ENCODE results near the gene AP4M1. TPM values are rescaled to one million over a fixed set of nuclear protein-coding genes. Genes with fewer than 3 reads are reported as not detected.
A peak's percentile ranks its signal among the peaks of the same experiment; 100 is the strongest.

The AP4M1 gene, protein sequence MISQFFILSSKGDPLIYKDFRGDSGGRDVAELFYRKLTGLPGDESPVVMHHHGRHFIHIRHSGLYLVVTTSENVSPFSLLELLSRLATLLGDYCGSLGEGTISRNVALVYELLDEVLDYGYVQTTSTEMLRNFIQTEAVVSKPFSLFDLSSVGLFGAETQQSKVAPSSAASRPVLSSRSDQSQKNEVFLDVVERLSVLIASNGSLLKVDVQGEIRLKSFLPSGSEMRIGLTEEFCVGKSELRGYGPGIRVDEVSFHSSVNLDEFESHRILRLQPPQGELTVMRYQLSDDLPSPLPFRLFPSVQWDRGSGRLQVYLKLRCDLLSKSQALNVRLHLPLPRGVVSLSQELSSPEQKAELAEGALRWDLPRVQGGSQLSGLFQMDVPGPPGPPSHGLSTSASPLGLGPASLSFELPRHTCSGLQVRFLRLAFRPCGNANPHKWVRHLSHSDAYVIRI
- polyA plus RNA-seq (ENCODE audit: insufficient read length in 4 of 4) = 10 to 100 TPM; 23.7 to 36.2 (median 31.5) TPM

GRCh38 chr7:100101016-100101862 lies at the start of gene AP4M1, which contains the start of gene MCM7:
Gene AP4M1 (plus strand): TSS chr7:100101643. CDS start chr7:100101715, 72 bp downstream.
Gene MCM7 (minus strand): TSS chr7:100101397. CDS start chr7:100101294, 103 bp downstream.
- DNase-seq (ENCODE audit: low read depth in 4 of 4, low spot score in 3 of 4) = peak; percentile 90 to 98 (median 94)

DNA sequence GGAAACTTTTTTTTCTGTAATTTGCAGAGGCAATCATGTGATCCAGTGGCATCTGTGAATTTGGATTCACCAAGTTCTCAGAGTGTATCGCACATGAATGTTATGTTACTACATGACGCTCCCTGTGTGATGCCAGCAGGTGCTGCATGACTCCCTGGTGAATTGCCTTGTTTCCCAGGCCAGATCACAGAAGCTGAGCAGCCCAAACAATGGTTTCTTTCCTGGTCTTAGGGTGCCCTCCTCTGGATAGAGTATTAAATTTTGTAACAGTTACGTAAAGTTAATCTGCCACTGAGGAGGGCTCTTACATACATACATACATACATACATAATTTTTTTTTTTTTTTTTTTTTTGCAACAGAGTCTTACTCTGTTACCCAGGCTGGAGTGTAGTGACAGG lies 48.2 kb upstream of the AP4M1 start:
- peak in 2 of 4 donors; percentile 12 to 26 for DNase-seq (ENCODE audit: low read depth in 4 of 4, low spot score in 3 of 4)

DNA sequence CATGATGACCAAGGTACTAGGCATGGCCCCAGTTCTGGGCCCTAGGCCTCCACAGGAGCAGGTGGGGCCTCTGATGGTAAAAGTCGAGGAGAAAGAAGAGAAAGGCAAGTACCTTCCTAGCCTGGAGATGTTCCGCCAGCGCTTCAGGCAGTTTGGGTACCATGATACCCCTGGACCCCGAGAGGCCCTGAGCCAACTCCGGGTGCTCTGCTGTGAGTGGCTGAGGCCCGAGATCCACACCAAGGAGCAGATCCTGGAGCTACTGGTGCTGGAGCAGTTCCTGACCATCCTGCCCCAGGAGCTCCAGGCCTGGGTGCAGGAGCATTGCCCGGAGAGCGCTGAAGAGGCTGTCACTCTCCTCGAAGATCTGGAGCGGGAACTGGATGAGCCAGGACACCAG lies 44.4 kb upstream of the AP4M1 start:
- no peak for DNase-seq (ENCODE audit: low read depth in 4 of 4, low spot score in 3 of 4)

DNA sequence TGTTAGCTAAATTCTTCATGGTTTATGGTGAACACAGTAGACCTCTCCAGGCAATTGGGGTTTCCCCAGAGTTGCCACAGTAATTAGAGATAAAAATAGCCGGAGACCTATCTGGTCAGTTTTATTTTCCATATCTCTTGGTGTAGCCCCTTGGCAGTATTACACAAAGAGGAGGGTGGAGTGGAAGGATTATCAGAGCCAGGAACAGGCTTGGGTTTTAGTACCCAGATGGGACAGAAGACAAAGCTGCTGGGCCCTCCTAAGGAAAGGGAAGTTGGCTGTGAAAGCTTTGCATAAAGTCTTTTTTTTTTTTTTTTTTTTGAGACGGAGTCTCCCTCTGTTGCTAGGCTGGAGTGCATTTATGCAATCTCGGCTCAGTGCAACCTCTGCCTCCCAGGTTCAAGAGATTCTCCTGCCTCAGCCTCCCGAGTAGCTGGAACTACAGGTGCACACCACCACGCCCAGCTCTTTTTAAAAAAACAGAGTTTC lies 42.1 kb upstream of the AP4M1 start:
- DNase-seq (ENCODE audit: low read depth in 4 of 4, low spot score in 3 of 4) = no peak

- DNase-seq (ENCODE audit: low read depth in 4 of 4, low spot score in 3 of 4) = no peak
Observed at GRCh38 chr7:100061518-100062193, 39.8 kb upstream of the AP4M1 start.

GRCh38 chr7:100063376-100063775 lies 38.1 kb upstream of the AP4M1 start:
- DNase-seq (ENCODE audit: low read depth in 4 of 4, low spot score in 3 of 4) = no peak

DNA sequence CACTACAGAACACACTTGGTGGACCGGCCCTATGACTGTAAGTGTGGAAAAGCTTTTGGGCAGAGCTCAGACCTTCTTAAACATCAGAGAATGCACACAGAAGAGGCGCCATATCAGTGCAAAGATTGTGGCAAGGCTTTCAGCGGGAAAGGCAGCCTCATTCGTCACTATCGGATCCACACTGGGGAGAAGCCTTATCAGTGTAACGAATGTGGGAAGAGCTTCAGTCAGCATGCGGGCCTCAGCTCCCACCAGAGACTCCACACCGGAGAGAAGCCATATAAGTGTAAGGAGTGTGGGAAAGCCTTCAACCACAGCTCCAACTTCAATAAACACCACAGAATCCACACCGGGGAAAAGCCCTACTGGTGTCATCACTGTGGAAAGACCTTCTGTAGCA lies 37.3 kb upstream of the AP4M1 start:
- DNase-seq (ENCODE audit: low read depth in 4 of 4, low spot score in 3 of 4) = no peak

GRCh38 chr7:100065452-100066186 lies 35.8 kb upstream of the AP4M1 start:
- DNase-seq (ENCODE audit: low read depth in 4 of 4, low spot score in 3 of 4) = peak in 2 of 4 donors; percentile 44 to 49

DNA sequence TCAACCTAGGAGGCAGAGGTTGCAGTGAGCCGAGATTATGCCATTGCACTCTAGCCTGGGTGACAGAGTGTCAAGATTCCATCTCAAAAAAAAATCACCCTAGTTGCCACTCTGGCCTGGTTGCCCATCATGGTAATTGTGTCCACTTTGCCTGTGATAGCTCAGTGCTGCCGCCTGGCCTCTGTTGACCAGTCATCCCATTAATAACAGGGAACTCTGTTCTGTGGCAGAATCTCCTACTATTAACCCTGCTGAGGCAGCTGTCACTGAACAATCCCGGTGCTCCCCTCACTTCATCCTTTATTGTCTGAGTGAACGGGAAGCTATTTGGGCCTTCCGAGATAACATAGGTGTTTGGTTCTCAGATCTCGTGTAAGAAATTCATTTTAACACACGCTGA lies 34.5 kb upstream of the AP4M1 start:
- DNase-seq (ENCODE audit: low read depth in 4 of 4, low spot score in 3 of 4) = no peak

DNA sequence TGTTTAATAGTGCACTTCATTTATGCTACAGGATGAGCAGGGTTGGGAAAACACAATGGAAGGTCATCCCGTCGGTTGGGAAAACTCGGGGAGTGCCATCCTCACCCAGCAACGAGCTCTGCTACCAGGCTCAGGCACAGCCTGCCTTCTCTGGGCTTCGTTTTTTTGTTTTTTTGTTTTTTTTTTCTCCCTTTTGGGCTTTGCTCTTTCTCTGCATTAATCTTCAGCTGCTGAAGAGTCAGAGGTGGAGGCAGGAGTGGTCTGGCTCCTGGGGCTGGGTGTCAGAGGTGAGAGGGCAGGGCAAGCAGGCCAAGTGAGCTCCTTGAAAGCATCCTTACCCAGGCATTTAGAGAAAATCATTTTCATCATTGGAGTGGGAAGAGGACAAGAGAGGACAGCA lies 31.5 kb upstream of the AP4M1 start:
- DNase-seq (ENCODE audit: low read depth in 4 of 4, low spot score in 3 of 4) = no peak

- no peak for DNase-seq (ENCODE audit: low read depth in 4 of 4, low spot score in 3 of 4)
Observed at GRCh38 chr7:100071018-100071723, 30.3 kb upstream of the AP4M1 start.

- no peak for DNase-seq (ENCODE audit: low read depth in 4 of 4, low spot score in 3 of 4)
Observed at GRCh38 chr7:100072462-100072861, 29.0 kb upstream of the AP4M1 start.

DNA sequence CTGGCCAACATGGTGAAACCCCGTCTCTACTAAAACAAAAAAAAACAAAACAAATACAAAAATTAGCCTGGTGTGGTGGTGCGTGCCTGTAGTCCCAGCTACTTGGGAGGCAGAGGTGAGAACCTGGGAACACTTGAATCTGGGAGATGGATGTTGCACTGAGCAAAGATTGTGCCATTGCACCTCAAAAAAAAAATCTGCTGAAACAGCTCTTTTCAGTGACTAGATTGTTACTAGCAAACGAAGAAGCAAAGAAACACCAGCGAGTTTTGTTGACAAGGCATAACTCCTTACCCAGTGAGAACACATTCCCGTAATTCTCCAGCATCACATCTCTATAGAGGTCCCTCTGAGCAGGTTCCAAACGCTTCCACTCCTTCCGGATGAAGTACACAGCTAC lies 26.6 kb upstream of the AP4M1 start:
- no peak for DNase-seq (ENCODE audit: low read depth in 4 of 4, low spot score in 3 of 4)

DNA sequence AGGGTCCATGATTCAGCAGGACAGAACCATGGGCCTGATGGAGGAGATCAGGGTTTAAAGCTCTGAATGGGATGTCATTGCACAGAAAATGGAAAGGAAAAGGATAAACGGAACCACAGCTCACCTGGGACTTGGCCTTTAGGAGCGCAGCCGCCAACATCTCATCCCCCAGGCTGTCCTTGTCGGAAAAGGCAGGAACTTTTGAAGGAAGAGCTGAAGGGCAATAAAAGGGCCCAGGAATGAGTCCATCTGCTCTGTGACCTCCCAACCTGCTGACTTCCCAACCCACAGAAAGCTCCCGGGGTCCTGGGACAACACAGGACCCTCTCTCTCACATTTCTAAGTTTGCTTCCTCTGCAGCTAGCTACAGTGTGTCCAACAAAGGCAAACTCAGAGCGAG lies 26.0 kb upstream of the AP4M1 start:
- DNase-seq (ENCODE audit: low read depth in 4 of 4, low spot score in 3 of 4) = no peak

GRCh38 chr7:100077205-100077604 lies 24.2 kb upstream of the AP4M1 start:
- DNase-seq (ENCODE audit: low read depth in 4 of 4, low spot score in 3 of 4) = no peak

DNA sequence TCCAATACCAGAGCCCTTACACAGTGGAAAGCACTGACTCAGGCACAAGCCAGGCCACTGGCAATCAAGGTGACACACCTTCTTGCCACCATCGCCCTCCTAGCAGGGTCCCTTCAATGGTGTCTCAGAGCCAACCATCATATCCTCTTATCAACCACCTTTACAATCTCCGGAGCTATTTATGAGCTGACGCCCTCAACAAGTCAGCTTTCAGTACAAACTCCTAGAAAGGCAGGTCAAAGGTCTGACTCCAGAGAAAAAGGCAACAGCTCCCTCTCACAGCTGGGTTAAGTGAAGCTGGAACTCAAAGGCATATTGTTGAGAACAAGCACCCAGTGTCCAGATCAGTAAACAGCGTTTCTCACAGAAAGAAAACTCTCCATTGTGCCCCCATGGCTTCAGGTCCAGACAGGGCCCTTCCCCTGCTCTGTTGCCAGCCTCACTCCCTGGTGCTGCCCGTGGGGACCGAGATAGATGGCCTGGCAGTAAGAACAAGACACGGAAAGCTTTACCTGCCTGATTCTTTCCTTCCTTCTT lies 22.4 kb upstream of the AP4M1 start:
- DNase-seq (ENCODE audit: low read depth in 4 of 4, low spot score in 3 of 4) = no peak

DNA sequence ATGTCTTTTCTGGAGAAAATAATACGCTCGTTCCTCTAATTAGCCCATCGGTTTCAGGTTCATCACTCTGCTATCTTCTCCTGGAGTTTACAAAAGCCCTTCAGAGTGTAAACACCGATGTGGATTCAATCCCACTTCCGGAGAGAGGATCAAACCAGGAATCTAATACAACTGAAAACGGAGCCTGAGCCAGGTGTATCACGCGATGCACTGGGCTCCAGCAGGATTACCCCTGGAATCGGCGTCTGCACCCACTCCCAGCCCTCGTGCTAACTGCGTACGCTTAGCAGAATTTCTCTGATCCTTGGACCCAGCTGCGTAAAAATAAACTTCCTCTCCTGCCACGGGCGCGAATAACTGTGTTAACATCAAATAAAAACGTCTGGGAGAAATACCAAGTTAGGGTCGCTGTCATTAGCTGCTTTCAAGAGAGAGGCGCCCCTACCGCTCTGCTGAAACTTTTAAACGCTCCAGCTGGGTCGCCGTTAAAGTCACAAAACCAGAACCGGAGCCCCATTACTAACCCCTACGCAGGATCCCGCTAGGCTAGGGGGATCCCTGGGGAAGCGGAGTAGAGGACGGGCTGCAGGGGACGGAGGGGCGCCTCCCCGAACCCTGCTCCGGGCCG lies 20.4 kb upstream of the AP4M1 start:
- DNase-seq (ENCODE audit: low read depth in 4 of 4, low spot score in 3 of 4) = peak in 1 of 4 donors; percentile 22

DNA sequence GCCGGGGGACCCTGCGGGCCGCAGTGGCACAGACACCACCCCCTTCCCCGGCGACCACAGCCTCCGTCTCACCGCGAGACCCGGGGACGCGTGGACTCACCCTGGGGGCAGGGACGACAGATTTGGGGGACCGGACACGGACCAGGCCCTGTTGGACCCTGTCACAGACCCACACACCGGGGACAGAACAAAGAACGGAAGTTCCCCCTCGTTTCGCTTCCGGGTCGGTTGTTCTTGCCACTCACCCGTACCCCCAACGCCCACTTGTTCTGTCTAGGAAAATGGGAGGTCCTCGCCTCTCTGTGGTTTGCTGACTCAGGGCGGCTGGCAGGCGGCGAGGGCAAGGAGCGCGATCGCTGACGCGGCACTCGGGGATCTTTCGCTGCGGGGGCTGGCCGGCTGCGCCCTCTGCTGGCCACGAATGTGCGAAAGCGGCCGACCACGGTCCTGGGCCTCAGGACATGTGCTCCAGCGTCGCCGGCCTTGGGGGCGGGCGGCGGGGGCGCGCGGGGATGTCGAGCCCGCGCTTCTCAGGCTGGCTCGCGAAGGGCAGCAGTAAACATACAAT lies 19.8 kb upstream of the AP4M1 start, which contains the start of gene ZNF3:
TSS of gene ZNF3 (minus strand) at position 189 of the 568 bp plus-strand sequence. CDS start 4,366 bp downstream, outside the sequence.
- peak; percentile 96 to 99 (median 98) for DNase-seq (ENCODE audit: low read depth in 4 of 4, low spot score in 3 of 4)
